Left cardiac atrium (tissue), 4 donors: ENCODE results near the gene TSPAN7. TPM values are rescaled to one million over a fixed set of nuclear protein-coding genes. Genes with fewer than 3 reads are reported as not detected.

Source experiments
- ATAC-seq, 2 donors: fragments of 200-7000 bp; cut with Tn5 transposase; one replicate each; pipeline ENCODE4 v1.9.1; 2020; ENCODE audit warnings: mild to moderate bottlenecking in 2 of 2, moderate library complexity in 2 of 2
- DNase-seq: peaks from one replicate; pipeline ENCODE4 v3.0.0-alpha.2; 2020
- intact Hi-C, 2 donors: fragments of 100-400 bp; cut with DNase I; formaldehyde crosslinking; loops; one replicate each; pipeline versions ENCODE4 v1.14.1 to v1.15.1; 2022 to 2023
- total RNA-seq, 2 donors: library from RNA; stranded (reverse); fragmentation: NEBNext Ultra II Directional; extraction: Animal tissue kit (Norgen Biotek cat#: 25700); gene quantifications; one replicate each; pipeline ENCODE4 v1.2.1, GENCODE V29; 2021
- donor health status: DM: no; HTN: yes; CAD: no.
- donor health status: DM: no; HTN: yes; CAD: no; lungs with severe emphysema.
- donor health status: DM: yes; HTN: yes; CAD: no.
- donor health status: Dilated cardiomyopathy.

Gene TSPAN7
- total RNA-seq, 2 donors from 2014 or later, result 73.0 to 96.3 TPM

- no peak for ATAC-seq
- intact Hi-C loops, result no loop called here
- DNase-seq, result peak; percentile 25
Observed at GRCh38 chrX:38636949-38637819, 75.8 kb downstream of the TSPAN7 start.

- intact Hi-C loops, result no loop called here
- no peak for ATAC-seq
- no peak for DNase-seq
Observed at GRCh38 chrX:38638952-38639529, 77.7 kb downstream of the TSPAN7 start.

GRCh38 chrX:38639730-38640129 lies 78.4 kb downstream of the TSPAN7 start:
- DNase-seq (no peak), ATAC-seq (no peak)
- intact Hi-C loops, result no loop called here

GRCh38 chrX:38641197-38641596 lies 79.9 kb downstream of the TSPAN7 start:
- ATAC-seq (no peak), DNase-seq (no peak)
- intact Hi-C loops, result no loop called here

- DNase-seq (no peak), ATAC-seq (no peak)
- intact Hi-C loops, result no loop called here
Observed at GRCh38 chrX:38643903-38644302, 82.6 kb downstream of the TSPAN7 start.

GRCh38 chrX:38646129-38646528 lies 84.8 kb downstream of the TSPAN7 start:
- ATAC-seq, result no peak
- intact Hi-C loops, result no loop called here
- DNase-seq, result no peak

- no peak for ATAC-seq
- intact Hi-C loops, result no loop called here
- no peak for DNase-seq
Observed at GRCh38 chrX:38649221-38649620, 87.9 kb downstream of the TSPAN7 start.

- DNase-seq, result no peak
- peak in 1 of 2 donors; percentile 47 for ATAC-seq
- intact Hi-C loops, result loop anchor here in 1 of 2 donors (10.0 kb wide), 1 partner anchor 195 kb away; no protein-coding TSS in a partner anchor
Observed at GRCh38 chrX:38649674-38650647, 88.6 kb downstream of the TSPAN7 start.

GRCh38 chrX:38651625-38652601 lies 90.6 kb downstream of the TSPAN7 start:
- intact Hi-C loops, result loop anchor here in 1 of 2 donors (10.0 kb wide), 1 partner anchor 197 kb away; no protein-coding TSS in a partner anchor
- no peak for DNase-seq
- no peak for ATAC-seq

GRCh38 chrX:38652934-38653442 lies 91.6 kb downstream of the TSPAN7 start:
- intact Hi-C loops, result loop anchor here in 1 of 2 donors (10.0 kb wide), 1 partner anchor 198 kb away; no protein-coding TSS in a partner anchor
- ATAC-seq (no peak), DNase-seq (no peak)

- ATAC-seq, result peak; percentile 62 to 70
- intact Hi-C loops, result loop anchor here in 1 of 2 donors (10.0 kb wide), 1 partner anchor 200 kb away; no protein-coding TSS in a partner anchor
Observed at GRCh38 chrX:38654302-38654701, 93.0 kb downstream of the TSPAN7 start.

GRCh38 chrX:38656350-38656915 lies 95.1 kb downstream of the TSPAN7 start:
- ATAC-seq, result peak in 1 of 2 donors; percentile 26
- intact Hi-C loops, result loop anchor here in 1 of 2 donors (5.0 to 10.0 kb wide), 2 partner anchors 94 to 202 kb away; partner anchors contain the start of gene TSPAN7

More at GRCh38 chrX:38654302-38654701, 93.0 kb downstream of the TSPAN7 start:
- DNase-seq, result no peak

GRCh38 chrX:38657562-38657961 lies 96.2 kb downstream of the TSPAN7 start:
- intact Hi-C loops, result loop anchor here in 1 of 2 donors (5.0 to 10.0 kb wide), 2 partner anchors 95 to 203 kb away; partner anchors contain the start of gene TSPAN7
- DNase-seq (no peak), ATAC-seq (no peak)

More at GRCh38 chrX:38656350-38656915, 95.1 kb downstream of the TSPAN7 start:
- DNase-seq, result no peak

GRCh38 chrX:38660395-38661102 lies 99.2 kb downstream of the TSPAN7 start:
- intact Hi-C loops, result no loop called here
- DNase-seq, result no peak
- no peak for ATAC-seq

- ATAC-seq (no peak), DNase-seq (no peak)
- intact Hi-C loops, result no loop called here
Observed at GRCh38 chrX:38661103-38661441, 99.7 kb downstream of the TSPAN7 start.

- intact Hi-C loops, result no loop called here
- DNase-seq, result no peak
- no peak for ATAC-seq
Observed at GRCh38 chrX:38661561-38661960, 100.2 kb downstream of the TSPAN7 start.

- ATAC-seq, result no peak
Observed at GRCh38 chrX:38662640-38663039, 101.3 kb downstream of the TSPAN7 start.

More at GRCh38 chrX:38662640-38663039, 101.3 kb downstream of the TSPAN7 start:
- intact Hi-C loops, result no loop called here
- DNase-seq, result no peak
